HFFc6 (cell line): Measurements from ENCODE around the gene PRDM12. TPM values are rescaled to one million over a fixed set of nuclear protein-coding genes. Genes with fewer than 3 reads are reported as not detected.

ENCODE experiments used
- DNase-seq: peaks from one replicate; pipeline ENCODE4 v3.0.0-alpha.2; 2018
- H3K27ac Mint-ChIP-seq: 2 replicates; pipeline ENCODE4 v1.8.0; 2020; ENCODE audit warnings: mild to moderate bottlenecking, mixed read lengths
- H3K27me3 Mint-ChIP-seq: 2 replicates; pipeline ENCODE4 v1.8.0; 2021; ENCODE audit warnings: mild to moderate bottlenecking, moderate library complexity, mixed read lengths; ENCODE audit not compliant: insufficient read depth
- H3K36me3 Mint-ChIP-seq: 2 replicates; pipeline ENCODE4 v1.8.0; 2021; ENCODE audit warnings: low read depth, mixed read lengths
- H3K4me1 Mint-ChIP-seq: 2 replicates; pipeline ENCODE4 v1.8.0; 2020; ENCODE audit warnings: low read depth, mixed read lengths
- H3K4me3 Mint-ChIP-seq: 2 replicates; pipeline ENCODE4 v1.8.0; 2020; ENCODE audit warnings: mild to moderate bottlenecking, moderate library complexity, mixed read lengths
- H3K9me3 Mint-ChIP-seq: 2 replicates; pipeline ENCODE4 v1.8.0; 2020; ENCODE audit warnings: mild to moderate bottlenecking, mixed read lengths
- CTCF ChIP-seq: fragments of 200-600 bp; sonication (generic); IDR thresholded peaks from 2 replicates; pipeline ENCODE4 v1.5.0; 2021; ENCODE audit warnings: antibody characterized with exemption, mild to moderate bottlenecking
- total RNA-seq, 6 experiments: library from RNA; stranded (reverse); fragmentation: NEBNext Ultra II Directional; extraction: Animal tissue kit (Norgen Biotek cat#: 25700); gene quantifications; 2 replicates in 1 of 6; 3 replicates in 5 of 6; pipeline ENCODE4 v1.2.3, GENCODE V29; 2021

Gene PRDM12
- total RNA-seq, 6 experiments from 2014 or later = 0.10 to 0.17 (median 0.12) TPM; not detected in 3

DNA sequence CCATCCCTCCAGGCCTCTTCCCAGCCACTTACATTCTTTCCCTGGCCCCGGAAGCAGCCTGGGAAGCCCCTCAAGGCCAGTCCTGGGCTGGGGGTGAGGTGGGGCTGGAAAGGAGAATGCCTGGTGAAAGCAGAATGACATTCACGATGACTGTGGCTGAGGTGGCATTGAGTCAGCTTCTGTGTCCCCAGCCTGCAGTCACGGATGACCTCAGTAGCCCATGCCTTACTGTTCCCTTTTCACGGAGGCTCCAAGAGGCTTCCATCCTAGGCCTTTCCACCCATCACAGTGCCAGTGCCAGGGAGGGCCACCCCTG is 2.7 kb downstream of the PRDM12 start:
- H3K27ac Mint-ChIP-seq = no peak overlapping the region
- no peaks in the 10 kb centered on the region for H3K36me3 Mint-ChIP-seq
- H3K27me3 Mint-ChIP-seq = peaks cover 39% of the 10 kb centered on the region
- no peaks in the 10 kb centered on the region for H3K9me3 Mint-ChIP-seq
- no peak overlapping the region; the same call in 1 of the 2 replicates for H3K4me3 Mint-ChIP-seq
- H3K4me1 Mint-ChIP-seq = peaks cover 11% of the 10 kb centered on the region
- no peak for TF ChIP-seq CTCF
- DNase-seq = no peak

GRCh38 chr9:130668196-130668595 is 3.8 kb downstream of the PRDM12 start:
- H3K36me3 Mint-ChIP-seq = no peaks in the 10 kb centered on the region
- H3K4me1 Mint-ChIP-seq = peaks cover 11% of the 10 kb centered on the region
- no peaks in the 10 kb centered on the region for H3K9me3 Mint-ChIP-seq
- no peak for TF ChIP-seq CTCF
- no peak for DNase-seq
- H3K27ac Mint-ChIP-seq = no peak overlapping the region
- H3K4me3 Mint-ChIP-seq = no peak overlapping the region
- peaks cover 29% of the 10 kb centered on the region for H3K27me3 Mint-ChIP-seq

GRCh38 chr9:130668659-130669058 is 4.3 kb downstream of the PRDM12 start:
- H3K9me3 Mint-ChIP-seq = no peaks in the 10 kb centered on the region
- no peaks in the 10 kb centered on the region for H3K36me3 Mint-ChIP-seq
- no peak for DNase-seq
- H3K27ac Mint-ChIP-seq = no peak overlapping the region
- no peak for TF ChIP-seq CTCF
- H3K27me3 Mint-ChIP-seq = peaks cover 29% of the 10 kb centered on the region
- no peak overlapping the region for H3K4me3 Mint-ChIP-seq
- peaks cover 11% of the 10 kb centered on the region for H3K4me1 Mint-ChIP-seq

DNA sequence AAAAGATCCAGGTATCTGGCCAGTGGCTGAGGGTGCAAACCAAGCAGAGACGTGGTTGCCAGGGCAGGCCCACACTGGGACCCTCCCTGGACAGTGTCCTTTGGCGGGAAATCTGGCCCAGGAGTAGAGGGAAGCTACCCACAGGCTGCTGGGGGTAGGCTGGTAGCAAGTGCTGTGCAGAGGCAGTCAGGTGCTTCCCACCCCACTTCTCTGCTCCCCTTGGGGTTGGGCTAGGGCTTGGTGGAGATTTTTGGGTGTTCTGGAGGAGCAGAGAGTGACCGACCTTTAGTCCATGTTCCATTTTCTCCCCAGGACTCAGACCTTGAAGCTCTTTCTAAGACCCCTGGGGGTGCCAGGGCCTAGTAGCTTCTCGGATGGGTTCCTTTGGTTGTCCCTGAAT is 5.6 kb downstream of the PRDM12 start:
- H3K9me3 Mint-ChIP-seq = no peaks in the 10 kb centered on the region
- no peak overlapping the region for H3K4me3 Mint-ChIP-seq
- H3K27me3 Mint-ChIP-seq = peaks cover 23% of the 10 kb centered on the region
- TF ChIP-seq CTCF = no peak
- DNase-seq = no peak
- H3K4me1 Mint-ChIP-seq = peaks cover 11% of the 10 kb centered on the region
- no peaks in the 10 kb centered on the region for H3K36me3 Mint-ChIP-seq
- no peak overlapping the region for H3K27ac Mint-ChIP-seq

- TF ChIP-seq CTCF = no peak
- no peak for DNase-seq
- Mint-ChIP-seq H3K36me3 (no peaks in the 10 kb centered on the region), H3K27ac (no peak overlapping the region), H3K9me3 (no peaks in the 10 kb centered on the region), H3K4me3 (no peak overlapping the region), H3K27me3 (peaks cover 19% of the 10 kb centered on the region), H3K4me1 (peaks cover 7% of the 10 kb centered on the region)
Observed at GRCh38 chr9:130670644-130671043, 6.2 kb downstream of the PRDM12 start.

- Mint-ChIP-seq H3K27ac (no peak overlapping the region), H3K36me3 (no peaks in the 10 kb centered on the region)
Observed at GRCh38 chr9:130672466-130672865, 8.1 kb downstream of the PRDM12 start.

More at GRCh38 chr9:130672466-130672865, 8.1 kb downstream of the PRDM12 start:
- Mint-ChIP-seq H3K27me3 (peaks cover 17% of the 10 kb centered on the region), H3K4me1 (peaks cover 7% of the 10 kb centered on the region), H3K9me3 (no peaks in the 10 kb centered on the region), H3K4me3 (no peak overlapping the region)
- no peak for TF ChIP-seq CTCF
- DNase-seq = no peak
